ENCODE results near the gene GPR153. TPM values are rescaled to one million over a fixed set of nuclear protein-coding genes. Genes with fewer than 3 reads are reported as not detected.

Gene GPR153
- total RNA-seq, 1 experiment from 2014 or later, result 6.1 TPM

- TF ChIP-seq, protein P1, sequence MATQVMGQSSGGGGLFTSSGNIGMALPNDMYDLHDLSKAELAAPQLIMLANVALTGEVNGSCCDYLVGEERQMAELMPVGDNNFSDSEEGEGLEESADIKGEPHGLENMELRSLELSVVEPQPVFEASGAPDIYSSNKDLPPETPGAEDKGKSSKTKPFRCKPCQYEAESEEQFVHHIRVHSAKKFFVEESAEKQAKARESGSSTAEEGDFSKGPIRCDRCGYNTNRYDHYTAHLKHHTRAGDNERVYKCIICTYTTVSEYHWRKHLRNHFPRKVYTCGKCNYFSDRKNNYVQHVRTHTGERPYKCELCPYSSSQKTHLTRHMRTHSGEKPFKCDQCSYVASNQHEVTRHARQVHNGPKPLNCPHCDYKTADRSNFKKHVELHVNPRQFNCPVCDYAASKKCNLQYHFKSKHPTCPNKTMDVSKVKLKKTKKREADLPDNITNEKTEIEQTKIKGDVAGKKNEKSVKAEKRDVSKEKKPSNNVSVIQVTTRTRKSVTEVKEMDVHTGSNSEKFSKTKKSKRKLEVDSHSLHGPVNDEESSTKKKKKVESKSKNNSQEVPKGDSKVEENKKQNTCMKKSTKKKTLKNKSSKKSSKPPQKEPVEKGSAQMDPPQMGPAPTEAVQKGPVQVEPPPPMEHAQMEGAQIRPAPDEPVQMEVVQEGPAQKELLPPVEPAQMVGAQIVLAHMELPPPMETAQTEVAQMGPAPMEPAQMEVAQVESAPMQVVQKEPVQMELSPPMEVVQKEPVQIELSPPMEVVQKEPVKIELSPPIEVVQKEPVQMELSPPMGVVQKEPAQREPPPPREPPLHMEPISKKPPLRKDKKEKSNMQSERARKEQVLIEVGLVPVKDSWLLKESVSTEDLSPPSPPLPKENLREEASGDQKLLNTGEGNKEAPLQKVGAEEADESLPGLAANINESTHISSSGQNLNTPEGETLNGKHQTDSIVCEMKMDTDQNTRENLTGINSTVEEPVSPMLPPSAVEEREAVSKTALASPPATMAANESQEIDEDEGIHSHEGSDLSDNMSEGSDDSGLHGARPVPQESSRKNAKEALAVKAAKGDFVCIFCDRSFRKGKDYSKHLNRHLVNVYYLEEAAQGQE (IDR thresholded peaks at IDR 0.05; ENCODE audit: low read depth), result no peak
- TF ChIP-seq ZNF274 (IDR thresholded peaks at IDR 0.05; ENCODE audit: low read depth, low read length) (no peak), CBX3 (IDR thresholded peaks at IDR 0.05; ENCODE audit: low read depth) (no peak), SIN3A (IDR thresholded peaks at IDR 0.05; ENCODE audit: low read depth) (no peak), ZFX (IDR thresholded peaks at IDR 0.05) (no peak), SP1 (IDR thresholded peaks at IDR 0.05; ENCODE audit: low read depth) (no peak), EZH2phosphoT487 (IDR thresholded peaks at IDR 0.05; ENCODE audit: borderline replicate concordance) (no peak), CTCF (IDR thresholded peaks at IDR 0.05 in 2 of 3, conservative IDR thresholded peaks at IDR 0.05 in 1 of 3; ENCODE audit: borderline replicate concordance in 1 of 3, insufficient read depth in 1 of 3, low read depth in 2 of 3, low read length in 2 of 3) (no peak), EGR1 (IDR thresholded peaks at IDR 0.05; ENCODE audit: low read depth) (no peak), SRF (IDR thresholded peaks at IDR 0.05; ENCODE audit: low read depth) (no peak)
Observed at GRCh38 chr1:6263716-6264115, 2.8 kb upstream of the GPR153 start (continued).
